Astrocyte (in vitro differentiated cells and primary cell): Measurements from ENCODE around the gene GABPB1.

Source experiments
- EZH2 ChIP-seq: IDR thresholded peaks from 2 replicates; pipeline ENCODE4 v1.6.1; 2012; ENCODE audit warnings: mild to moderate bottlenecking, low read length, inconsistent platforms; ENCODE audit not compliant: insufficient read depth
- TF ChIP-seq, protein P1 (sequence below): IDR thresholded peaks from 2 replicates; pipeline ENCODE4 v1.5.1; 2011; ENCODE audit warnings: low read depth, mild to moderate bottlenecking, inconsistent platforms, low read length, moderate library complexity; ENCODE audit not compliant: insufficient read depth

- TF ChIP-seq, protein P1, sequence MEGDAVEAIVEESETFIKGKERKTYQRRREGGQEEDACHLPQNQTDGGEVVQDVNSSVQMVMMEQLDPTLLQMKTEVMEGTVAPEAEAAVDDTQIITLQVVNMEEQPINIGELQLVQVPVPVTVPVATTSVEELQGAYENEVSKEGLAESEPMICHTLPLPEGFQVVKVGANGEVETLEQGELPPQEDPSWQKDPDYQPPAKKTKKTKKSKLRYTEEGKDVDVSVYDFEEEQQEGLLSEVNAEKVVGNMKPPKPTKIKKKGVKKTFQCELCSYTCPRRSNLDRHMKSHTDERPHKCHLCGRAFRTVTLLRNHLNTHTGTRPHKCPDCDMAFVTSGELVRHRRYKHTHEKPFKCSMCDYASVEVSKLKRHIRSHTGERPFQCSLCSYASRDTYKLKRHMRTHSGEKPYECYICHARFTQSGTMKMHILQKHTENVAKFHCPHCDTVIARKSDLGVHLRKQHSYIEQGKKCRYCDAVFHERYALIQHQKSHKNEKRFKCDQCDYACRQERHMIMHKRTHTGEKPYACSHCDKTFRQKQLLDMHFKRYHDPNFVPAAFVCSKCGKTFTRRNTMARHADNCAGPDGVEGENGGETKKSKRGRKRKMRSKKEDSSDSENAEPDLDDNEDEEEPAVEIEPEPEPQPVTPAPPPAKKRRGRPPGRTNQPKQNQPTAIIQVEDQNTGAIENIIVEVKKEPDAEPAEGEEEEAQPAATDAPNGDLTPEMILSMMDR: no peak
- no peak for TF ChIP-seq EZH2
These were observed 73.6 kb downstream of the GABPB1 start for GRCh38 chr15:50281427-50281826.
